NCI-H345 treated with DMSO at 0.1 percent for 48 hours (cell line): Measurements from ENCODE around the gene UNC119.
"Not testable (repeated sequence)": the region's sequence is repeated elsewhere in the genome, so short reads cannot be mapped to it uniquely, and the experiment has no call there.

Source experiments
- DNase-seq: peaks from one replicate; lab custom pipeline; 2025; ENCODE audit not compliant: unreplicated experiment; lab: John Stamatoyannopoulos, UW

The UNC119 gene

DNA sequence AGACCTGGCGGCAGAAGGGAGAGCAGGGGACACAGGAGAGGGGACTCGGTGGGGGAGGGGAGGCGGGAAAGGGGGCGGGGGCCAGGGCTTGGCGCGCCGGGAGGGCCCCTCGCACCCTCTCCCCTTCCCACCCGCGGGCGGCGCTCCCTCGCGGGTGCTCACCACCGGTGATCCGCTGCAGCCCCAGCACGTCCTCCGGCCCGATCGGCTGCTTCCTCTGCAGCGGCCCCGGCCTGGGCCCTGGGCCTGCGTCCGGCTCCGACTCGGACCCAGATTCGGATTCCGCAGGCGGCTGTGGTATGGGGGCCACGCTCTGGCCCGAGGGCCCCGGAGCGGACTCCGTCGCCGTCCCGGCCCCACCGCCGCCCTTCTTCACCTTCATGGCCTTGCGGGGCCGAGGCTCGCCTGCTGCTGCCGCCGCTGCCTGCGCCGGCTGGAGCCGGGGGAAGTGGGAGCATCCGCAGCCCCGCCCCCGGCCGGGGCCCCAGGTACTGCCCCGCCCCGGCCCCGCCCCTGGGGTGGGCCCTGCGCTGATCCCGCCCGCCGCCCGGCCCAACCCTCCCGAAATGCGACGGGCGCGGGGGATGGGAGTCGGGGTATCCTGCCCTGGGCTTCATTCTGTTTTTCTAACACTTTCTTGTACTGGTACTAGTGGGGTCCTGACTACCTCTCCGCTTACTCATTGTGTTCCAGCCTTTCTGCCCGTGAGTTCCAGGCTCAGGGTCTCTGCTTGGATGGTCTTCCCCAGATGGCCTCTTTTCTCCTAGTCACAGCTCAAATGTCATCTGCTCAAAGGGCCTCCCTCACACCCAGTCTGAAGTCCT is at the start of gene UNC119:
TSS of gene UNC119 (minus strand) at position 449 of the 824 bp plus-strand sequence. CDS start at position 382, 67 bp downstream.
- DNase-seq, result peak; percentile 53

DNA sequence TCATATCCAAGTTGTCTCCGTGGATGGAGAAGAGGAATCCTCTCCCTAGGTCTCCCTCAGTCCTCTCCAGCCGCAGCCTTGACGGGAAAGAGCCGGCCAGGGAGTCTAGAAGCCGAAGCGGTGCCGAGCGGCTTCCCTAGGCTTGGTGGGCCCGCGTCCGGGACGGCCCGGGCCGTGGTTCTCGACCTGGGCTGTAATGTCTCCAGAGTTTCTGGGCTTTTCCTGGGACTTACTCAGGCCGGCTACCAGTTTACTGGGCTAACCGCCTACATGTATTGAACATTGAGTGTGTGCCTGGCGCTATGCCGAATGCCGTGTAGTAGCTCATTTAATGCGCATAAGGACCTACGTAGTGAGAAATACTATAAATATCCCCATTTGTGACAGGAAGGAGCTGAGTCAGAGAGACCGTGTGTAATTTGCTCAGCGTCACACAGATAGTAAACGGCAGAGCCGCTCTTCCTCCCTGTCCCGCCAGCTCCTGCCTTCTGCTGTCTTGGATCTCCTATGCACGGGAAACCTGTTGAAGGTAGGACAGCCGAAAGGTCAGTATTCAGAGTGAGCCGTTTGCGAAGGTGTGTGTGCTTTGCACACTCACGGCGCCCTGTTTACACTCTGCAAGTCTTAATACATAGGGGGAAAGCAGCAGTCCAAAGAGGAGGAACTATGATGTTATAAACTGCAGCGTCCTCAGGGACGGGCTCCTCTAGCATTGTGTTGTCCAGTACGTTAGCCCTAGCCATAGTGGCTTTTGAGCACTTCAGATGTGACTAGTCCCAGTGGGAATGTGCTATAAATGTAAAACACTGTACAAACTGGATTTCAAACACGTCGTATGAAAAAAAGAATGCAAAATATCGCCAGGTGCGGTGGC is 47.1 kb upstream of the UNC119 start:
- DNase-seq, result peak; percentile 58

DNA sequence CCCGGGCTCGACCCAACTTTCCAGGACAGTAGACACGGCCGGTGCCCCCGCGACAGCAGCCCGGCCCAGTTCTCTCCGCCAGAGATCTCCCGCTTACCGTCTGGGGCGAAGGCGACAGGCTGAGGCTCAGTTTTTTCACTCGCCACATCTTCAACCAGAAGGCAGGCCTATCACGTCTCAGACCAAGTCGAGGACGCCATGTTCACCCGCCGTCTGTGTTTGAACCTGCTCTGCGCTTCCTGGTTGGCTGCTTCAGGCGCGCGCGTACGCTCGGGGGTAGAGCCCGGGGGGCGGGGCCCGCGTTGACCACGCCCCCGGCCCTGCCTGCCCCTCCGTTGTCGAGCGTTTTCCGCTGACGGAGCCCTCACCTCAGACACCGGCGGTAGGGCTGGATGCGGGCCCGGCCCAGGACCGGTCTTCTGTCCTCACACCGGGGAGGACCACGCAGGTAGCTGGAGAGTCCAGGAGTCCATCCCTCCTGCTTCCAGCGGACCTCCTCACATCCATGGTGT is 46.4 kb upstream of the UNC119 start, which contains the start of gene SPAG5:
TSS of gene SPAG5 (minus strand) at position 227 of the 512 bp plus-strand sequence. CDS start at position 148, 79 bp downstream.
- peak; percentile 87 for DNase-seq

DNA sequence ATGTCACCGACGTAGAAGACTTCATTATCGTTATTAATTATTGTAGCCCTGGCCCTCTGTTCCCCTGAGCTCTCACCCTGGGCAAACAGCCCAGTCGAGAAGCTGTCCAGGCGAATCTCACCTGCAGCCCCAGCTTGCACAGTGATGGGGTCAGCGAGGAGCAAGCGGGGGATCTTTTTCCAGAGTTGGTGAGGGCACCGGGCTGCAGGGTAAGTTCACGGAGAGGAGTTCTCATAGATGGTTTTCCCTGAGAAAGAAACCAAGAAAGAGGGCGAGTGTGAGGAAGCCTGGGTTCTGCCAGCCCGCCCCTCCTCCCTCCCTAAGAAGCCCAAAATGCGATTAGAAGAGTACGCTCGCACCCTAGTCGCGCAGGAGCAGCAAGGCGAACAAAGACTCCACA is 46.0 kb upstream of the UNC119 start:
- DNase-seq, result no peak

DNA sequence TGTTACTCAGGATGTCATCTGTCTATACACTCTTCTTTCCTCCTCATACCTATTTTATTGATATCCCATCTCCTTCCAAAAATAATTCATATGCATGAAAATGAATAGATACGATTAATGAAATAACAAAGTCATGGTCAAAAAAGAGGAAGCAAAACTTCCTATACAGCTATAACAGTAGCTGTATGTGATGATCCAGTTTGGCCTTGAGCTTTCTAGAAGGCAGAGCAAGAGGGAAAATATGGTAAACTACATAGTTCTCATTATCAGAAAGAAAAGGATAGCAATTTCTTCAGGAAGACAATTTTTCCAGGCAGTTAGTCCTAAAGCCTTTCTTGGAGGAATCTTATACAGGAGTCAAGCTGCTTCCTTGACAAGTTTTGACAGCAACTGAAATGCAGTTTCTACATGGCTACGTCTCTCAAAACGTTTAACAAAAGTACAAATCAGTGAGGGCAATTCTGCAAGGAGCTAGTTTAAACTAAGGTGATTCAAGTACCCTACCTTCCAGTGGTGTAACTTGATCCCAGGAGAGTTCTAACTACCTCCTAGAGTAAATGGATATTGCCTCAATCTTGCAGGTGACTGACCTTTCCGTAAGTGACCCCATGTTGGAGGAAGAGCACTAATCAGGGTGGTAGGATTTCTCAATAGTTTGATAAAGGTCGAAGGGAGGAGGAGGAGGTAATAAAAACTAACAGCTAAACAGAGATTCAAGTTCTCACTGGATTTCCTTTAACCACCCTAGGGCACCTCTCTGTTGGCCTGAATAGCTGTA is 45.4 kb upstream of the UNC119 start:
- no peak for DNase-seq

DNA sequence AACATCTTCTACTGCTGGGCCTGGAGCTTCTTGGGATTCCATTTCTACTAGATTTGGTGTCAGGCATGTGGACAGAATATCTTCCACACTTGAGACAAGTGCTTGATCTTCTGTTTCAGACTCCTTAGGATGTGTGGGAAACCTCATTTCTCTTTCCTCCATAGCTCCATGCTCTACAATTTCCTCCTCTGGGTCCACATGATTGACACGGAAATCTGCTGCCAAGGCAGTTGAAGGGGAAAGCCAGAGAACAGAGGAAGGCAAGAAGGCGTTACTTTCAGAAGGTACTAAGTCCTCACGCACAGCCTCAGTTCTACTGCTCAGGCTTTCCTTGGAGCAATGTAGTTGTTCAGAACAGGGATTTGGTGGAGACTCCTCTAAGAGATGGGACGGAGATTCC is 39.8 kb upstream of the UNC119 start:
- no peak for DNase-seq

DNA sequence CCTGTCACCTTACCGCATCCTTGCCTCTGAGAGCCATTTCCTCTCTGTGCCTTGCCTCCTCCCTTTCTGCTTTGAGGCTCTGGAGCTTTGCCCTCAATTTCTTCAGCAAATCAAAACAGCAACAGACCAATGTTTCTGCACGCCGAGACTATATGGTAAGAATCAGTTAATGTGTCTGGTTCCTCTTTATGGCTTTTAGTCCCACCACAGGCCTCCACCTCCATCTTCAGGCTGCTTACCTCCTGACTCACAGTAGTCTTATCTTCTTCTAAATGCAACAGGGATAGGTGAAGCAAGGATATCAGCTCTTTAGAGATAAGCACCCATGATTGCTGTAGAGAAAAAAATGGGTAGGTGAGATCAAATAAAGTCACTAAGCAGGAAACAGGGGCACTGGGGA is 33.4 kb upstream of the UNC119 start:
- no peak for DNase-seq

DNA sequence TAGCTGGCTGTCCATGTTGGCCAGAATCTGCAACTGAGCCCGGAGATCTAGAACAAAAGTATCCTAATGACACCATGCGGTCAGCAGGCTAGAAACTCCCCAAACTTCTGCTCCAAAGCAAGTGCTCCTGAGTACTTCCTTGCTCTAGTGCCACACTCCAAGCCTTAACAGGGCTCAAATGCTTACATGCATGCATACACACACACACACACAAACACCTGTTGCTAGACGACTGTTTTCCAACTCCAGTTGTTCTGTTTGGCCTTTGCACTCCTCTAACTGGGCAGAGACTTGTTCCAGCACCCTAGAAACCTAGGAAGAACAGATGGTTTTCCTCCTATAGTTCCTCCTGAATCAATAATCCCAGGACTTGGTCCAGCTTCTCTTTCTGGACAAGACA is 32.0 kb upstream of the UNC119 start:
- no peak for DNase-seq

DNA sequence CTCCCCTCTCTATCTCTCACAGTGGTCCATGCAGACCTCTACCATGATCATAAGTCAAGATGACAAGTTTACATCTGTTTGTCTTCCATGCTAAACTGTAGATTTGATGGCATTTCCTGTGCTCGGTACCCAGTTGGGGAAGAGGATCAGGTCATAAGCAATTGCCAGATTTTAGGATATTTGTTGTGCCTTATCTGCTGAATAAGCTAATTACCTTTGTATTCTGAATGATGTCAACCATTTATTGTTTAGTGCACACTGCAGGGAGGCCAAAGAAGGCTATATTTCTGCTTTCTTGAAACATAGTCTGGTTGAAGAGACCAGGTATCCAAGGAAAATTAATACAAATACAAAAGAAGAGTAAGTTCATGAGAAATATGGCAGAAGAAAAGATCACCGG is 30.1 kb upstream of the UNC119 start:
- no peak for DNase-seq

DNA sequence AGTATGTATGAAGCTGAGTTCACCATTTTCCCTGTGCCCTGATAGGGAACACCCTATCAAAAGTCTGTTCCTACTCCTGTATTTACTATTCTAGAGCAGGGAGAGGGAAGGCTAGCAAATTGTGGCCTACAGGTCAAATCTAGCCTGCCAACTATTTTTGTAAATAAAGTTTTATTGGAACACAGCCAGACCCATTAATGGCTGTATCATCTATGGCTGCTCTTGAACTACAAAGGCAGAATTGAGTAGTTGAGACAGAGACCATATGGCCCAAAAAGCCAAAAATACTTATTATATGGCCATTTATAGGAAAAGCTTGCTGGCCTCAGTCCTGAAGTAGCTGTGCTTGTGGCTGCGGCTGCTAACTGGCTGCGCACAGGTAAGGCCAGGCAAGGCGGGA is 28.5 kb upstream of the UNC119 start:
- DNase-seq, result no peak

DNA sequence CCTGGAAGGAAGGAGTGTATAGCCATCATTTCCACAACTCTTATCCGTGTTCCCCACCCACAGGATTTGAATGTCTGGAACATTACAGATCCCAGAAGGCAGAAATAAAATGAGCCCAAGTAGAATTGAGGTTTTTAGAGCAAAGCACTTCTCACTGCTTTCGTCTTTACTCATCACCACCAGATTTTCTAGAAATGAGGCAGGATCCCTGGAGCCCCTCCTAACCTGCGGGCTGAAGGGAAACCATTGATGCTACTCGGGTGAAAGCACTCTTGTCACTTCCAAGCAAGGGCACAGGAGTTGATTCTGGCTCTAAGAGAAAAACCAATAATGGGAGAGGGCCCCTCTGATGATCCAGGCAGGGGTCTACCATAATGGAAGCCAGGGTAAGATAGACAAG is 27.1 kb upstream of the UNC119 start:
- DNase-seq, result no peak

DNA sequence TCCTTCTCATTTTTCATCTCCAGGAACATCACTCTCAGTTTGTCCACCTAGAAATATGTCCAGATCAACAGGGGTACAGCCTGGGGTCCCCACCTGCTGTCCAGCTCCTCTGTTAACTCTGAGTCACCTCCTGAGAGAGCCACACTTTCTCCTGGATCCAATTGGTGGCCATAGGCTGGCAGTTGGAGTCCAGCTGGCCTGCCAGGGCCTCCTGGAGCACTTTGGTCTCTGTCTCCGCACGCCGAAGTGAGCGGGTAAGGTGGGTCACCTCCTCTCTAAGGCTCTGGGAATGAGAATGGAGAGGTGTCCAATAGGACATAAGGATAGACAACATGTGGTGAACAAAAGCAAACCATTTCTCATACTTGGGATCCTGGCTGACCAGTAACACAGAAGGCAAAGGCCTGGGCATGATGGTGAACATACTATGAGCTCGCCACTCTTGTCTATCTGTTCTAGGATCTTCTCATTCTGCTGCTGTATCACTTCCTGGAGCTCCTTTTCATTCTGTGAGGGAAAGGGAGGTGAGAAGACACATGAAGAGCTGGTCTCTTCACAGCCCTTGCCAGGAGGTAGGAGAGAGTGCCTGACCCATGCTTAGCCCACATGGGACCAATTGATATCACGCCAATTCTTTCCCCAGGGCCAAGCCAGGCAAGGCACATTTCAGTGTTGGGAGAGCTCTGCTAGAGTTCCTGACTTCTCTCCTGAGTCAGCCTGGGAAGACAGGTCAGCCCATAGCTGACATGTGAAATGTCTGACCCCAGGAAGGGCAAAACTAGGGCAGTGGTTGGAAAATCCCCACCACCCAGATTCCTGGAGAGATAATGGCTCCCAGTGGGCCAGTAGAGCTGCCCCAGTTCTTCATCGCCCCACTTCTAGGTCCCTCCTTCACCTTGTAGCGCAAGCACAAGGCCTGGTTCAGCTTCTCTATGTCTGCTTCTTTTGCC is 26.1 kb upstream of the UNC119 start:
- DNase-seq, result no peak

DNA sequence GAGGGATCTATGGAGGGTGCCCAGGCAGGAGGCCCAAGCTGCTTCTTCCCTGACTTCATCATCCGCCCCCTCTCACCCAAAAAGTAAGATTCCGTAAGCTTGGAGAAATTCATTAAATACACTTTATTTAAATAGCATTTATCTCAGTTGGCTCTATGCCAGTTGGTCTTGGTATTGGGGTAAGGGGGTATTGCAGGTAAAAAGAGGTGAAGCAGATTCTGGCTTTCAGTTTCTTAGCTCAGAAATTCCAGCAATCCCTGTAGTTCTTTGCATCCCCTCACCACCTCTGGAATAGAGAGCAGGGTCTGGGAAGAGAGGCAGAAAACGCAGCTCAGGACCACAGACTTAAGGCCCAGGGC is 25.0 kb upstream of the UNC119 start:
- DNase-seq, result no peak

DNA sequence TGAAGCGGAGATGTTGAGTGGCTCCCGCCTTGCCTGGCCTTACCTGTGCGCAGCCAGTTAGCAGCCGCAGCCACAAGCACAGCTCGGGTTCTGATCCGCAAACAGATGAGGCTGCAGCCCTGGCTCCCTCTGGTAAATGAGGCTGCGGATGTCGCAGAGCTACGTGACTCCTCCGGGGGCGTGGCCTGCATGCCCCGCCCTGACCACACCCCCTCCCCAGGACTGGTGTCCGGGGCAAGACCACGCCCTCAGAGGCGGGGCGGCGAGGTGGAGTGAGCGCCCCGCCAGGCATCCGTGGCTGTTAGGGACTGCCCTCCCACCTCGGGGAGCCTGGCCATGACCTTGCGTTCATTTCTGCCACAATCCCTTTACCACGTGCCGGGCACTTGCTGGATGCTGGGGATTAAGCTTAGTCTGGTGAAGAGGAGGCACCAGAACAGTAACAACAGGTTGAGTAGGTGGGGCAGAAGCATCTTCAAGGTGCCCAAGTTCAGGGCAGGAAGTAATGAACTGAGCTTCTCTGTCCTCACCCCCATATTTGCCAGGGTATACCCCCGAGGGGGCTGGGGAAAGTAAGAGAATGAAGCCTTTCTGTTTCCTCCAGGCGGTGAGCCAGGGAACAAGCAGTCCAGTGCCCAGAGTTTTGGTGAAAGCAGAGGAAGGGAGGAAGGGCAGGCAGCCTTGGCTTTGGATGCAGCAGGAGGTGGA is 24.5 kb upstream of the UNC119 start, which contains the start of gene ALDOC:
TSS of gene ALDOC (minus strand) at position 138 of the 708 bp plus-strand sequence. CDS start 1,363 bp downstream, outside the sequence.
- peak; percentile 84 for DNase-seq

DNA sequence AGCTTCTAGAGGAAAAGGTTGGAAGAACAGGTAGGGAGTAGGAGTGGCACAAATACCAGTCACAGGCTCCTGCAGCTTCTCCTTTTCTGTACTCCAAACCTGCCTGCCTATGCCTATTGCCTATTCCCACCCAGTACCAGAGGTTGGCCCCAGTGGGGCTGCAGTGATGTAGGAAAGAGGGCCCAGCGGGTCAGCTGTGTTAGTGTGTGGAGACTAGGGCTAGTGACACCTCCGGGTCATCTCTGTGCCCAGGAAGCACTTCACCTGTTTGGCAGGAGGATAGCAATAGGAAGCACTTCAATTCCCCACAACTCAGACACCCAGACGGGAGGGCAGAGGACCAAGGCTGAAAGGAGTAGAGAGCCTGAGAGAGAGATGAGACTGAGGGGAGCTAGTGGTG is 23.6 kb upstream of the UNC119 start:
- not testable (repeated sequence) for DNase-seq

DNA sequence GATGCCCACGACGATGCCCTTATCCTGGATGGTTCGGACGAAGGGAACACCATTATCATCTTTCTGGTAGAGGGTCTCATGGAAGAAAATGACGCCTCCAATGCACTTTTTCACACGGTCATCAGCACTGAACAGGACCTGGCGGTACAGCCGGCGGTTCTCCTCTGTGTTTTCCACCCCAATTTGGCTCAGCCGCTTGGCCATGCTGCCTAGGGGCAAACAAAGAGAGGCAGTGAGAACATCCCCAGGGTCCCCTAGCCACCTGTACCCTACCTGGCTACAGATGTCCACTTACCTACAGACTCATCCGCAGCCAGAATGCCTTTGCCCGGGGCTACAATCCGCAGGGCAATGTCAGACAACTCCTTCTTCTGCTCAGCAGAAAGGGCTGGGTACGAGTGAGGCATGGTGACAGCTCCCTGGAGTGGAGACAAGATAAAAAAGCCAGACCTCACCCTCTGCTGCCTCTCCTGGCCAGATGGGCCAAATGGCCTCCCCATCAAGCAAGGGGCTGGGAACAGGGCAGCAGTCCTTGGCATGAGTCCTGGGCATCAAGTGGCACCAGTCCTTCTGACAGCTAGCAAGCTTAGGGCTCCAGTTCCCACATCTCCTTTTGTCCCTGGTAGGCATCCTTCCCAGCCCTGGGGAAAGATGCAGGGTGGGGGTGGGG is 22.8 kb upstream of the UNC119 start:
- no peak for DNase-seq

DNA sequence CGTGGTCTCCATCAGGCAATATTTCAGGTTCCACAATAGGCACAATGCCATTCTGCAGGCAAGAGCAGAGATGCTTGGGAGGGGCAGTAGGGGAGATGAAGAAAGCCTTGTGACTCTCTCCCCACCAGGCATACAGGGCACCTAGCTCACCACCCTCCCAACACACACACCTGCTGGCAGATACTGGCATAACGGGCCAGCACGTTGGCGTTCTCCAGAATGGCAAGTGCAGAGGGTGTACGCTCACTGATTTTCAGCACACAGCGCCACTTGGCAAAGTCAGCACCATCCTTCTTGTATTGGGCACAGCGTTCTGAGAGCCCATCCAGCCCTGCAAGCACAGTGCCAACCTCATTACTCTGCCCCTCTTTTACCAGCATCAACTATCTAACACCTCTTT is 22.1 kb upstream of the UNC119 start:
- DNase-seq, result no peak

DNA sequence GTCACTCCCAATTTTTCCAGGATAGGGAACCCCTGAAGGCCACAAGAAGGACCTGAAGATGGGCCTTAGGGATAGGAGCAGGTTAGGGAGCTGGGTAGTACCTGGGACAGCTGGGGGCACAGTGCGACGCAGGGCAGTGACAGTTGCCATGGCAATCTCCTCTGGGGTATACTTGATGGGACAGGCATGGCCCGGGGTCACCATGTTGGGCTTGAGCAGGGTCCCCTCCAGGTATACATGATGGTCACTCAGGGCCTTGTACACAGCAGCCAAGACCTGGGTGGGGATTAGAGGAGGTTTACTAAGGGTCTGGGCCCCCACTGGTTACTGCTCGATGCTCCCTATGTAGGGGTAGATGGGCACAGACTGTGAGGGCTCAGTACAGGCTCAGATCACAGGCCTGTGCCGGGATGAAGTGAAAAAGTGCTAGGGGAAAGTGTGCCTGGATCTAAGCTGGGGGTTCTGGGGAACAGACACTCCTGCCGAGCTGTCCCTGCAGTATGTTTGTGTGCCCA is 21.6 kb upstream of the UNC119 start:
- DNase-seq, result no peak
